Ascending aorta (tissue), 2 donors: Measurements from ENCODE around the gene PGP. TPM values are rescaled to one million over a fixed set of nuclear protein-coding genes. Genes with fewer than 3 reads are reported as not detected.
A peak's percentile ranks its signal among the peaks of the same experiment; 100 is the strongest.

ENCODE experiments used
- DNase-seq, 2 donors: peaks; one replicate each; pipeline ENCODE4 v3.0.0-alpha.2; 2019; ENCODE audit warnings: low spot score in 2 of 2
- H3K27ac ChIP-seq, 2 donors: fragments of 200-600 bp; sonication (generic); one replicate each; pipeline ENCODE4 v1.5.1; 2016 to 2017; ENCODE audit warnings: mild to moderate bottlenecking in 1 of 2
- H3K27me3 ChIP-seq: fragments of 200-600 bp; sonication (generic); one replicate; pipeline ENCODE4 v1.5.1; 2017
- H3K36me3 ChIP-seq, 2 donors: fragments of 200-600 bp; sonication (generic); one replicate each; pipeline ENCODE4 v1.5.1; 2016
- H3K4me1 ChIP-seq, 2 donors: fragments of 200-600 bp; sonication (generic); one replicate each; pipeline ENCODE4 v1.5.1; 2016 to 2017; ENCODE audit warnings: mild to moderate bottlenecking in 1 of 2
- H3K4me3 ChIP-seq, 2 donors: fragments of 200-600 bp; sonication (generic); one replicate each; pipeline ENCODE4 v1.5.1; 2016 to 2017; ENCODE audit warnings: mild to moderate bottlenecking in 1 of 2
- H3K9me3 ChIP-seq, 2 donors: fragments of 200-600 bp; sonication (generic); one replicate each; pipeline ENCODE4 v1.5.1; 2016
- intact Hi-C: fragments of 100-400 bp; cut with DNase I; formaldehyde crosslinking; loops from one replicate; pipeline ENCODE4 v1.15.1; 2023
- total RNA-seq: library from RNA; depleted of rRNA; stranded (reverse); fragments of >200 nt; gene quantifications from one replicate; pipeline ENCODE4 v1.1.0, GENCODE V29; 2016
- TF ChIP-seq, protein P1 (sequence below), 3 experiments: fragments of 200-600 bp in 2 of 3; fragments of 450-650 bp in 1 of 3; sonication (generic) in 2 of 3; IDR thresholded peaks; one replicate each; pipeline ENCODE4 v1.5.1; 2016 to 2019; ENCODE audit warnings: antibody characterized with exemption in 3 of 3, mild to moderate bottlenecking in 1 of 3, moderate library complexity in 1 of 3

The PGP gene
- total RNA-seq, 1 donor from 2014 or later = 21.5 TPM

DNA sequence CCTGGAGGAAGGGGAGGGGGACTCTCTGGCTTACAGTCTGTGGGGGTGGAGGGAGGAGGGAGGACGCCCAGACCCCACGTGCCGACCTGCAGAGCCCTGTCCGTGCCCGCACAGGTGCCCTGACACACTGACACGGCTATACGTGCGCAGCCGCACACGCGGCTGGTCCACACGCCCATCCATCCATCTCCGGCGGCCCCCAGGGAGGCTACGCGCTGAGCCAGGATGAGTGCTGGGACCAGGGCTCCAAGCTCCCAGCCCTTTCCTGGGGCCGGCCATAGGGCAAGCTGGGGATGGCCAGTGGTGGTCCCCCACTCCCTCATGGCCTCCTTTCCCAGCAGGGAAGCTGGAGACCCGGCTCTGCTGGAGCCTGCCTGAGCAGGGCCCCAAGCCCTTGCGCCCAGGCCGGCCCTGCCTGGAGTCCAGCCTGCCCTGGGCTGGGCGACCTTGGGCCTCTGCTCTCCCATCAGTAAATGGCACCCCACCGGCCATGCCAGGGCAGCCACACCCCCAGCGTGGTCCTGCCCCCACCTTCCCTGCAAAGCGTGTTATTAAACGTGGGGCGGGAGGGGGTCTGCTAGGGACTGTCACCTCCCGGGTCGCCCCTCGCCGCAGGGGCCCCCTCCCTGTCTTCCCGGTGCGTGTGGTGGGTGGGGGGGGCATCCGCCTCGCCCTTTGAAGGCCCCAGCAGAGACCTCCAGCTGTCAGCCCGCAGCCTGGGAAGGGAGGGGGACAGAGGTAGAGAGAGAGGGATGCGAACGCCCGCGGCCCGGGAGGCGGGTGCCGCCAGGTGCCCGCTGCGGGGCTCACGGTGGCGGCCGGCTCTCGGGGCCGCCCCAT, 19.1 kb downstream of the PGP start:
- DNase-seq = no peak
- TF ChIP-seq, protein P1, sequence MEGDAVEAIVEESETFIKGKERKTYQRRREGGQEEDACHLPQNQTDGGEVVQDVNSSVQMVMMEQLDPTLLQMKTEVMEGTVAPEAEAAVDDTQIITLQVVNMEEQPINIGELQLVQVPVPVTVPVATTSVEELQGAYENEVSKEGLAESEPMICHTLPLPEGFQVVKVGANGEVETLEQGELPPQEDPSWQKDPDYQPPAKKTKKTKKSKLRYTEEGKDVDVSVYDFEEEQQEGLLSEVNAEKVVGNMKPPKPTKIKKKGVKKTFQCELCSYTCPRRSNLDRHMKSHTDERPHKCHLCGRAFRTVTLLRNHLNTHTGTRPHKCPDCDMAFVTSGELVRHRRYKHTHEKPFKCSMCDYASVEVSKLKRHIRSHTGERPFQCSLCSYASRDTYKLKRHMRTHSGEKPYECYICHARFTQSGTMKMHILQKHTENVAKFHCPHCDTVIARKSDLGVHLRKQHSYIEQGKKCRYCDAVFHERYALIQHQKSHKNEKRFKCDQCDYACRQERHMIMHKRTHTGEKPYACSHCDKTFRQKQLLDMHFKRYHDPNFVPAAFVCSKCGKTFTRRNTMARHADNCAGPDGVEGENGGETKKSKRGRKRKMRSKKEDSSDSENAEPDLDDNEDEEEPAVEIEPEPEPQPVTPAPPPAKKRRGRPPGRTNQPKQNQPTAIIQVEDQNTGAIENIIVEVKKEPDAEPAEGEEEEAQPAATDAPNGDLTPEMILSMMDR (IDR thresholded peaks at IDR 0.05) = no peak
- intact Hi-C loops = no loop called here
- no peaks in the 10 kb centered on the region for H3K36me3 ChIP-seq
- no peaks in the 10 kb centered on the region for H3K9me3 ChIP-seq
- no peak overlapping the region for H3K27ac ChIP-seq
- peaks cover 5 to 11% of the 10 kb centered on the region in 2 donors for H3K4me1 ChIP-seq
- peaks cover 23% of the 10 kb centered on the region for H3K27me3 ChIP-seq
- peak overlapping the region; percentile 57 to 66 for H3K4me3 ChIP-seq

DNA sequence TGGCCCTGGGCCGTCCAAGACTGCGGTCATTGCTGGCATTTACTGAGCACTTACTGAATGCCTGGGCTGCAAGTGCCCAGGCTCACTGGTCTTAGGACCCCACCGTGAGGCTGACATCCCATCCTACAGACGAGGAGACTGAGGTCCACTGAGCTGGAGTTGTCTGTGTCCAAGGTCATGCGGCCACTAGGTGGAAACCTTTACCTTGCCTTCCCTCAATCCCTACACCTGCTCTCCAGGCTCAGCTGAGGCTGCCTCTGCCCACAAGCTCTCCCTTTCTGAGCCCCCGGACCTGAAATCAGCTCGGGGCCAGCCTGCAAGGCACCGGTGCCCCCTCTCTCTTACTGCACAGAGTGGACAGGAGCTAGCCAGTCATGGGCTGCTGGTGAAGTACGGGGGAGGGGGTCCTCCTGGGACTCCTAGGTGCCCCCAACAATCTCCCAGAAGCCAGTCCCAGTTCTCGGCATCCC, 19.8 kb downstream of the PGP start:
- Histone ChIP-seq H3K9me3 (no peaks in the 10 kb centered on the region), H3K4me3 (no peak overlapping the region), H3K36me3 (no peaks in the 10 kb centered on the region), H3K4me1 (peaks cover 5 to 11% of the 10 kb centered on the region in 2 donors), H3K27ac (no peak overlapping the region), H3K27me3 (peaks cover 23% of the 10 kb centered on the region)
- intact Hi-C loops = no loop called here
- TF ChIP-seq, protein P1 (IDR thresholded peaks at IDR 0.05) = peak in 2 of 3 experiments; percentile 22 to 23
- no peak for DNase-seq

DNA sequence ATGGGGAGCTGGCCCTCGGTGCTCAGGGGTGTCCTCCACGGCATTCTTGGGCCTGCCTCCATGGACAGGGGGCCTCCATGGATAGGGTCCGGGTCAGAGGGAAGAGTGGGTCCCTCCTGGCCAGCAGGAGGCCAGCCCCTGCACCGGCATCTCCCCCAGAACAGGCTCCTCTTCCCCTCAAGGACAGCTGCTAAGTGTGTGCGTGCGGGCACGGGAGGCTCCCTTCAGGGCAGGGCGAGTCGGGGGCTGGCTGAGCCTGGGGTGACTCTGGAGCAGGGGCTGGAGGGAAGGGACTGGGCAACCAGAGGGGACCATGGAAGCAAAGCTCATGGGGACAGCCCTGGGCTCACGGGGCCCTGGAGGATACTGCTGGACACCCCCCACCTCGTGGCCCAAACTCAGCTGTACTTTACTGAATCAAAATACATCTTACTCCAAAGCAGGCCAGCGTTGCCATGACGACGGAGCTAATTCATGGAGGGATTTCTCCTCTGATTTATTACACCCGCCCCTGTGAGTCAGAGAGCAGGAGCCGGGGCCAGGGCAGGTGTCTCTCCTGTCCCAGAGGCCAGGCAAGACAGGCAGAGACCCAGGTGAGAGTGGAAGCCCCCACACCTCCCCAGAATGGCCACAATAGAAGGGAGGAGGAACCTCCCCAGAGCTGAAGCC, 20.3 kb downstream of the PGP start:
- Histone ChIP-seq H3K27ac (no peak overlapping the region), H3K27me3 (peaks cover 23% of the 10 kb centered on the region), H3K4me1 (peaks cover 5 to 11% of the 10 kb centered on the region in 2 donors), H3K36me3 (no peaks in the 10 kb centered on the region), H3K4me3 (no peak overlapping the region), H3K9me3 (no peaks in the 10 kb centered on the region)
- intact Hi-C loops = no loop called here
- TF ChIP-seq, protein P1 (IDR thresholded peaks at IDR 0.05) = no peak
- DNase-seq = no peak

DNA sequence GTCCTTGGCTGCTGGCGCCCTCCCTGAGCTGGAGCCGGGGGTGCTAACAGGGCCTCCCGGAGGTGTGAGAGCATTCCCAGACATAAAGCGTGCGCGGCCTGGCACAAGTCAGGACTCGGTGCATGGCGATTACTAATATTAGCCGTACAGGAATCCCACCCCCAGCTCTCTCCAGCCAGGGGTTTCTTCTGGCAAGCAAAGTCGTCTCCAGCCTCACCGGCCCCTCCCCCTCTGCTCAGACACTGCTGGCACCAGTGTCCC, 23.3 kb downstream of the PGP start:
- H3K4me3 ChIP-seq = no peak overlapping the region
- peaks cover 17% of the 10 kb centered on the region for H3K27me3 ChIP-seq
- no peak for DNase-seq
- intact Hi-C loops = no loop called here
- H3K36me3 ChIP-seq = no peaks in the 10 kb centered on the region
- H3K4me1 ChIP-seq = peaks cover 5 to 11% of the 10 kb centered on the region in 2 donors
- TF ChIP-seq, protein P1 (IDR thresholded peaks at IDR 0.05) = no peak
- no peak overlapping the region for H3K27ac ChIP-seq
- H3K9me3 ChIP-seq = no peaks in the 10 kb centered on the region

DNA sequence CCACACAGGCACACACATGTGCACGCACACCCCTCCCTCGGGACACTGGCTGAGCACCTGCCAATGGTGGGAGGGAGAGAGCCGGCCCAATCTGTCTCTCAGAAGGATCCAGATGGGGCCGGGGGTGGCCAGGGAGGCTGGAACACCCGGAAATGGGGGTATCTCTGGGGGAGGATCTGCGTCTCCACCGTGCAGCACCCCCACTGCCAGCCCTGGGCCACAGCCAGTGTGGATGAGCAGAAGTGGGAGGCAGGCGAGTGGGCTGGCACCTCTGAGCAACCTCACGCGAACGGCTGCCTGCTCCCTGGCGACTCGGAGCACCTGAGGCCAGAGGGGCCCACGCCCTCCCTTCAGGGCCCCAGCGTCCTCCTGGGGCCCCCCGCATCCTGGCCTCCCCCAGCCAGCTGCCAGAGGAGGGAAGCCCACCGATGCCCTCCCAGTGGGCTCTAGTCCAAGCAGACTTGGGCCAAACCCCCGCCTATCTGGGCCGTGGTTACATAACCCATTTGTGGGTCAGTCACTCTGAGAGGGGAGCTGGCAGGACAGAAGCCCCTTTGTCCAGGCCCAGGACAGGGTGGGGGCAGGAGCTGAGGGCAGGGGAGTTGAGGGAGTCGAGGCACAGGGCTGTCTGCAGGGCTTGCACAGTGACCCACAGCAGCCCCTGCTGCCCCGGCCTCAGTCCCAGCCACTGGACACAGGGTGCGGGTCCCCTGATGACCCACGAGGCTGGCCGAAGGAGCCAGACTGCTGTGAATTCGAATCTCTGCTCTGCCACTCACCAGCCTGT, 23.8 kb downstream of the PGP start:
- Histone ChIP-seq H3K9me3 (no peaks in the 10 kb centered on the region), H3K27ac (no peak overlapping the region), H3K36me3 (no peaks in the 10 kb centered on the region), H3K4me1 (peaks cover 2 to 9% of the 10 kb centered on the region in 2 donors), H3K4me3 (no peak overlapping the region), H3K27me3 (peaks cover 14% of the 10 kb centered on the region)
- TF ChIP-seq, protein P1 (IDR thresholded peaks at IDR 0.05) = no peak
- no peak for DNase-seq
- intact Hi-C loops = no loop called here
